ENCODE results near the gene IL3. TPM values are rescaled to one million over a fixed set of nuclear protein-coding genes. Genes with fewer than 3 reads are reported as not detected.
A peak's percentile ranks its signal among the peaks of the same experiment; 100 is the strongest.

The IL3 gene
- total and polyA plus RNA-seq, 2 experiments from 2014 or later, result 0.37 TPM; not detected in 1

GRCh38 chr5:132086277-132086794, 25.9 kb downstream of the IL3 start:
- no peak overlapping the region for H2AFZ ChIP-seq
- H3K79me2 ChIP-seq, result no peaks in the 10 kb centered on the region
- no peaks in the 10 kb centered on the region for H3K4me1 ChIP-seq (ENCODE audit: insufficient read depth)
- H3K9me3 ChIP-seq (ENCODE audit: low read depth), result no peaks in the 10 kb centered on the region
- no peaks in the 10 kb centered on the region for H3K36me3 ChIP-seq (replicated peaks; ENCODE audit: insufficient read depth, low read depth)
- no peak overlapping the region for H3K27ac ChIP-seq
- peak; percentile 63 for DNase-seq (ENCODE audit: low spot score)
- no peak for TF ChIP-seq EZH2phosphoT487 (IDR thresholded peaks at IDR 0.05; ENCODE audit: low read depth, severe bottlenecking, unreplicated experiment)
- no peak for TF ChIP-seq CTCF (IDR thresholded peaks at IDR 0.05; ENCODE audit: poor library complexity)
- no peak for TF ChIP-seq EZH2 (IDR thresholded peaks at IDR 0.05; ENCODE audit: borderline replicate concordance)
- no peaks in the 10 kb centered on the region for H3K9me2 ChIP-seq (replicated peaks; ENCODE audit: insufficient read depth)
- WGBS (ENCODE audit: low lambda C conversion rate, missing lambda C conversion rate), result 66% methylated on average over 2 of the region's 2 CpGs
- no peak overlapping the region for H3K4me2 ChIP-seq
- no peaks in the 10 kb centered on the region for H3K27me3 ChIP-seq
- no peak overlapping the region for H3K4me3 ChIP-seq
- H4K20me1 ChIP-seq (ENCODE audit: insufficient read depth, poor library complexity, severe bottlenecking), result no peaks in the 10 kb centered on the region

GRCh38 chr5:132087176-132087575, 26.7 kb downstream of the IL3 start:
- 89% methylated on average over 6 of the region's 6 CpGs for whole genome bisulfite sequencing (ENCODE audit: low lambda C conversion rate, missing lambda C conversion rate)
- TF ChIP-seq CTCF (IDR thresholded peaks at IDR 0.05; ENCODE audit: poor library complexity) (no peak), EZH2phosphoT487 (IDR thresholded peaks at IDR 0.05; ENCODE audit: low read depth, severe bottlenecking, unreplicated experiment) (no peak), EZH2 (IDR thresholded peaks at IDR 0.05; ENCODE audit: borderline replicate concordance) (no peak)
- DNase-seq (ENCODE audit: low spot score), result no peak
- Histone ChIP-seq H3K4me2 (no peak overlapping the region), H3K9me2 (replicated peaks; ENCODE audit: insufficient read depth) (no peaks in the 10 kb centered on the region), H2AFZ (no peak overlapping the region), H3K27ac (no peak overlapping the region), H3K36me3 (replicated peaks; ENCODE audit: insufficient read depth, low read depth) (no peaks in the 10 kb centered on the region), H3K4me1 (ENCODE audit: insufficient read depth) (no peaks in the 10 kb centered on the region), H3K4me3 (no peak overlapping the region), H4K20me1 (ENCODE audit: insufficient read depth, poor library complexity, severe bottlenecking) (no peaks in the 10 kb centered on the region), H3K27me3 (no peaks in the 10 kb centered on the region), H3K79me2 (no peaks in the 10 kb centered on the region), H3K9me3 (ENCODE audit: low read depth) (no peaks in the 10 kb centered on the region)

GRCh38 chr5:132087661-132088060, 27.2 kb downstream of the IL3 start:
- WGBS (ENCODE audit: low lambda C conversion rate, missing lambda C conversion rate), result 81% methylated on average over 8 of the region's 8 CpGs
- Histone ChIP-seq H2AFZ (no peak overlapping the region), H3K4me3 (no peak overlapping the region)

More at GRCh38 chr5:132087661-132088060, 27.2 kb downstream of the IL3 start:
- no peak for TF ChIP-seq CTCF (IDR thresholded peaks at IDR 0.05; ENCODE audit: poor library complexity)
- no peak for TF ChIP-seq EZH2phosphoT487 (IDR thresholded peaks at IDR 0.05; ENCODE audit: low read depth, severe bottlenecking, unreplicated experiment)
- no peak for TF ChIP-seq EZH2 (IDR thresholded peaks at IDR 0.05; ENCODE audit: borderline replicate concordance)
- H3K4me2 ChIP-seq, result no peak overlapping the region
- H3K36me3 ChIP-seq (replicated peaks; ENCODE audit: insufficient read depth, low read depth), result no peaks in the 10 kb centered on the region
- no peaks in the 10 kb centered on the region for H3K4me1 ChIP-seq (ENCODE audit: insufficient read depth)
- DNase-seq (ENCODE audit: low spot score), result no peak
- H3K79me2 ChIP-seq, result no peaks in the 10 kb centered on the region
- no peaks in the 10 kb centered on the region for H3K27me3 ChIP-seq
- H3K9me2 ChIP-seq (replicated peaks; ENCODE audit: insufficient read depth), result no peaks in the 10 kb centered on the region
- H4K20me1 ChIP-seq (ENCODE audit: insufficient read depth, poor library complexity, severe bottlenecking), result no peaks in the 10 kb centered on the region
- H3K9me3 ChIP-seq (ENCODE audit: low read depth), result no peaks in the 10 kb centered on the region
- H3K27ac ChIP-seq, result no peak overlapping the region

All from hepatocyte (in vitro differentiated cells).